ENCODE data around the gene SIPA1L2. TPM values are rescaled to one million over a fixed set of nuclear protein-coding genes. Genes with fewer than 3 reads are reported as not detected.

Gene SIPA1L2
- total and polyA plus RNA-seq, 2 of the 13 experiments (the other 11 are each of a cell fraction or from before 2014, with no cell fraction given): 0.03 TPM; not detected in 1

GRCh38 chr1:232599178-232600041, 30.5 kb downstream of the SIPA1L2 start (continued):
- no peak for TF ChIP-seq AKNA (CRISPR knock-in tag; IDR thresholded peaks at IDR 0.05; ENCODE audit: borderline replicate concordance)
- TF ChIP-seq ZNF737 (CRISPR knock-in tag; IDR thresholded peaks at IDR 0.05; ENCODE audit: borderline replicate concordance): no peak
- no peak for TF ChIP-seq EZH2 (conservative IDR thresholded peaks at IDR 0.05; ENCODE audit: low read depth, low read length)
- TF ChIP-seq NFYC (CRISPR knock-in tag; IDR thresholded peaks at IDR 0.05): no peak
- no peak for TF ChIP-seq ZNF564 (CRISPR knock-in tag; IDR thresholded peaks at IDR 0.05)

GRCh38 chr1:232598837-232599177, 31.1 kb downstream of the SIPA1L2 start:
- no TSS peak for BruUV-seq (replicated peaks)
- FAIRE-seq (no peak), DNase-seq (ENCODE audit: low spot score) (no peak)
- TF ChIP-seq TARDBP (CRISPR knock-in tag; IDR thresholded peaks at IDR 0.05): no peak
- no peak for TF ChIP-seq MZF1 (CRISPR knock-in tag; IDR thresholded peaks at IDR 0.05; ENCODE audit: borderline replicate concordance)
- TF ChIP-seq REST (IDR thresholded peaks at IDR 0.05; ENCODE audit: borderline replicate concordance in 1 of 2, low read depth in 1 of 2, low read length in 2 of 2): no peak
- no peak for TF ChIP-seq BRD4 (CRISPR knock-in tag; IDR thresholded peaks at IDR 0.05)
- TF ChIP-seq ZNF543 (CRISPR knock-in tag; IDR thresholded peaks at IDR 0.05): no peak
- TF ChIP-seq ZNF704 (CRISPR knock-in tag; IDR thresholded peaks at IDR 0.05; ENCODE audit: borderline replicate concordance): no peak
- no peak for TF ChIP-seq BHLHE40 (IDR thresholded peaks at IDR 0.05; ENCODE audit: low read length)
- no peak for TF ChIP-seq FOXK2 (IDR thresholded peaks at IDR 0.05)

More at GRCh38 chr1:232598837-232599177, 31.1 kb downstream of the SIPA1L2 start:
- Histone ChIP-seq H3K4me1 (ENCODE audit: insufficient read depth, low read length) (no peaks in the 10 kb centered on the region), H3K27me3 (ENCODE audit: control insufficient read depth in 1 of 2, insufficient read depth in 2 of 2, low read length in 2 of 2) (peaks cover 0 to 13% of the 10 kb centered on the region in 2 experiments; a peak in 2 of 5 replicates), H3K27ac (ENCODE audit: extremely low read length, insufficient read depth, low read length) (no peak overlapping the region), H3K9me3 (ENCODE audit: low read length) (no peaks in the 10 kb centered on the region), H3K4me3 (replicated peaks in 1 of 3; ENCODE audit: insufficient read depth in 1 of 3, low read depth in 2 of 3, low read length in 3 of 3) (no peak overlapping the region), H3K36me3 (replicated peaks in 1 of 2; ENCODE audit: control insufficient read depth in 1 of 2, insufficient read depth in 2 of 2, low read length in 2 of 2) (no peaks in the 10 kb centered on the region), H3K9ac (ENCODE audit: insufficient read depth, low read depth, low read length) (no peak overlapping the region), H2AFZ (ENCODE audit: low read length) (no peak overlapping the region), H3K4me2 (ENCODE audit: low read depth, low read length) (no peak overlapping the region), H4K20me1 (ENCODE audit: insufficient read depth, low read length) (no peaks in the 10 kb centered on the region), H3K79me2 (ENCODE audit: insufficient read depth, low read length) (no peaks in the 10 kb centered on the region)
- CTCF ChIA-PET (ENCODE audit: low intra/inter-chr PET ratio, low total read pairs): no interaction called here
- 16% methylated on average over 4 of the region's 4 CpGs for WGBS (ENCODE audit: low lambda C conversion rate)
- intact Hi-C loops (cut with micrococcal nuclease; ENCODE audit: unreplicated experiment) (no loop called here), in situ Hi-C loops (cut with HindIII; ENCODE audit: extremely low pct_ligation_motif_present, low pct_unique_long_range_greater_than_20kb) (no loop called here)
- POLR2A ChIA-PET: no interaction called here
- ATAC-seq: no peak
